ENCODE data around the gene GBA3. TPM values are rescaled to one million over a fixed set of nuclear protein-coding genes. Genes with fewer than 3 reads are reported as not detected.

GBA3 gene
- total RNA-seq, 1 donor from 2014 or later, result not detected

DNA sequence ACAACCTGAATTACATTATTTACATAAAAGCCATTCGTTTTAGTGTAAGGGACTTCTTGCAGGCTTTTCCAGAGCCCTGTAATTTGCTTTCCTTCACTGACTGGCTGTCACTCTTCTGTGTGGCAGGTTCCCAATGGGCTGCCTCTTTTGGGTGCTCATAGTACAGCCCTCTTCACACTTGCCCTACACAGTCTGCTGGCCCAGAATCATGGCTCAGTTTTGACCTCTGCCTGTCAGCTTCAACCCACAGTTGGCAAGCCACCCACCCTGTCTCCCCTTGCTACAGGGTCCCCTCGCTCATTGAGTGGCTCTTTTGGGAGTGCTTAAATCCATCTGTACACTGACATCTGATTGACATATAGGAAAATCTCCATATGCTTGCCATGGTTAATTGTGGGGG lies 97.9 kb downstream of the GBA3 start:
- DNase-seq (ENCODE audit: low spot score), result no peak
- H3K4me1 Mint-ChIP-seq (ENCODE audit: unreplicated experiment), result no peaks in the 10 kb centered on the region
- no peaks in the 10 kb centered on the region for H3K9me3 Mint-ChIP-seq (ENCODE audit: unreplicated experiment)
- no peaks in the 10 kb centered on the region for H3K27me3 Mint-ChIP-seq (ENCODE audit: unreplicated experiment)
- no peak overlapping the region for H3K4me3 Mint-ChIP-seq (ENCODE audit: unreplicated experiment)
- no peaks in the 10 kb centered on the region for H3K36me3 Mint-ChIP-seq (ENCODE audit: low read depth, unreplicated experiment)
- TF ChIP-seq, protein P1, sequence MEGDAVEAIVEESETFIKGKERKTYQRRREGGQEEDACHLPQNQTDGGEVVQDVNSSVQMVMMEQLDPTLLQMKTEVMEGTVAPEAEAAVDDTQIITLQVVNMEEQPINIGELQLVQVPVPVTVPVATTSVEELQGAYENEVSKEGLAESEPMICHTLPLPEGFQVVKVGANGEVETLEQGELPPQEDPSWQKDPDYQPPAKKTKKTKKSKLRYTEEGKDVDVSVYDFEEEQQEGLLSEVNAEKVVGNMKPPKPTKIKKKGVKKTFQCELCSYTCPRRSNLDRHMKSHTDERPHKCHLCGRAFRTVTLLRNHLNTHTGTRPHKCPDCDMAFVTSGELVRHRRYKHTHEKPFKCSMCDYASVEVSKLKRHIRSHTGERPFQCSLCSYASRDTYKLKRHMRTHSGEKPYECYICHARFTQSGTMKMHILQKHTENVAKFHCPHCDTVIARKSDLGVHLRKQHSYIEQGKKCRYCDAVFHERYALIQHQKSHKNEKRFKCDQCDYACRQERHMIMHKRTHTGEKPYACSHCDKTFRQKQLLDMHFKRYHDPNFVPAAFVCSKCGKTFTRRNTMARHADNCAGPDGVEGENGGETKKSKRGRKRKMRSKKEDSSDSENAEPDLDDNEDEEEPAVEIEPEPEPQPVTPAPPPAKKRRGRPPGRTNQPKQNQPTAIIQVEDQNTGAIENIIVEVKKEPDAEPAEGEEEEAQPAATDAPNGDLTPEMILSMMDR (IDR thresholded peaks at IDR 0.05; ENCODE audit: unreplicated experiment), result no peak
- no peak overlapping the region for H3K27ac Mint-ChIP-seq (ENCODE audit: unreplicated experiment)

DNA sequence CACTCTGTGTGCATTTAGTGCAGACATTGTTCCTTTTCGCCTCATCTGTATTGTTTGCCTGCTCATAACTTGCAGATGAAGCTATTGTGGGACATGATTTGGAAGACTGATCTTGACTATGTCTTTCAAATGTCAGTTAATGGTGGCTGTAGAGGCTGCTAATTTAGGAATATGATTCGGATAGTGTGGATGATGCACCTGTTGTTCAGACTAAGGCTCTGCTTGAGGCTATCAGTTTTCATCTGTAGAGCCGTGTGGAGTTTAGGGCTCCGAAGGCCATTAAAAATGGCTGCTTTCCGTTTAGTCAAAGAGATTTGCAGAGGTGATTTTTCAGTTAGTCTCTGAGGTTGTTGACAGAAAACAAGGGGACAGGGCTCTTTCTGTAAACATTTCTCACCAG lies 102.0 kb downstream of the GBA3 start:
- Mint-ChIP-seq H3K27me3 (ENCODE audit: unreplicated experiment) (no peaks in the 10 kb centered on the region), H3K36me3 (ENCODE audit: low read depth, unreplicated experiment) (no peaks in the 10 kb centered on the region), H3K27ac (ENCODE audit: unreplicated experiment) (no peak overlapping the region), H3K9me3 (ENCODE audit: unreplicated experiment) (no peaks in the 10 kb centered on the region), H3K4me1 (ENCODE audit: unreplicated experiment) (no peaks in the 10 kb centered on the region), H3K4me3 (ENCODE audit: unreplicated experiment) (no peak overlapping the region)
- TF ChIP-seq, protein P1 (IDR thresholded peaks at IDR 0.05; ENCODE audit: unreplicated experiment), result no peak
- DNase-seq (ENCODE audit: low spot score), result no peak

DNA sequence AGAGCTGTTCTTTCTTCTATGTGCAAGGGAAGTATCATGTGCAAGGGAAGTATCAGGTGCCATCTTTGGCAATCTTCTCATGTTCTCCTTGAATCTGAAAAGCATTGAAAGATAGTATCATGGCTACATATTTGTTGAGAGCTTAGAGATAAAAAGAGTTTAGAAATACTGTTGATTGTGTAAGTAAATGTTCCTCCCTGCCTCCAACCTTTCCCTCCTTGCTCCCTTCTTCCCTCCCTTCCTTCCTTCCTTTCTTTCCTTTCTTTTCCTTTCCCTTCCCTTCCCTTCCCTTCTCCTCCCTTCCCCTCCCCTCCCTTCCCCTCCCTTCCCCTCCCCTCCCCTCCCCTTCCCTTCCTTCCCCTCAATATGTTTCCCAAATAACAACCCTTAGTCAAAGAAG lies 108.7 kb downstream of the GBA3 start:
- Mint-ChIP-seq H3K27me3 (ENCODE audit: unreplicated experiment) (no peaks in the 10 kb centered on the region), H3K27ac (ENCODE audit: unreplicated experiment) (no peak overlapping the region), H3K9me3 (ENCODE audit: unreplicated experiment) (no peaks in the 10 kb centered on the region), H3K4me3 (ENCODE audit: unreplicated experiment) (no peak overlapping the region), H3K4me1 (ENCODE audit: unreplicated experiment) (no peaks in the 10 kb centered on the region), H3K36me3 (ENCODE audit: low read depth, unreplicated experiment) (no peaks in the 10 kb centered on the region)
- TF ChIP-seq, protein P1 (IDR thresholded peaks at IDR 0.05; ENCODE audit: unreplicated experiment), result no peak
- no peak for DNase-seq (ENCODE audit: low spot score)

DNA sequence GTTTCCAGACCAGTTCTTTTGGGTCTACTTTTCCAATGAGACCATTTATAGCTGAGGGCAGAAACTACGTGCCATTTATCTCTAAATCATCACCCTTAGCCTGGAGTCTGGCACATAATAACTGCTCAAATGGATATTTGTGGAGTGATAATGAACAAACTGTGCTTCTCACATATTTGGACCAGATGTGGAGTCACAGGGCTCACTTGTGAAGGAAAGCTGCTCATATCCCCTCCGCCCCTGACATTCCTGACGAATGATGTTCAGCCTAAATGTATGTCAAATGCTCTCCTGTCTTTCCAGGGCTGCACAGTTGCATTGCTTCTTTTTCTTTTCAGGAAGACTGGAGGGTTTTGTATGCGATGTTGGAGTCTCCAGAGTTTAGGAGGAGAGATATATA lies 110.1 kb downstream of the GBA3 start:
- Mint-ChIP-seq H3K4me3 (ENCODE audit: unreplicated experiment) (no peak overlapping the region), H3K27ac (ENCODE audit: unreplicated experiment) (no peak overlapping the region), H3K4me1 (ENCODE audit: unreplicated experiment) (no peaks in the 10 kb centered on the region), H3K9me3 (ENCODE audit: unreplicated experiment) (no peaks in the 10 kb centered on the region), H3K36me3 (ENCODE audit: low read depth, unreplicated experiment) (no peaks in the 10 kb centered on the region), H3K27me3 (ENCODE audit: unreplicated experiment) (no peaks in the 10 kb centered on the region)
- TF ChIP-seq, protein P1 (IDR thresholded peaks at IDR 0.05; ENCODE audit: unreplicated experiment), result no peak
- DNase-seq (ENCODE audit: low spot score), result no peak

DNA sequence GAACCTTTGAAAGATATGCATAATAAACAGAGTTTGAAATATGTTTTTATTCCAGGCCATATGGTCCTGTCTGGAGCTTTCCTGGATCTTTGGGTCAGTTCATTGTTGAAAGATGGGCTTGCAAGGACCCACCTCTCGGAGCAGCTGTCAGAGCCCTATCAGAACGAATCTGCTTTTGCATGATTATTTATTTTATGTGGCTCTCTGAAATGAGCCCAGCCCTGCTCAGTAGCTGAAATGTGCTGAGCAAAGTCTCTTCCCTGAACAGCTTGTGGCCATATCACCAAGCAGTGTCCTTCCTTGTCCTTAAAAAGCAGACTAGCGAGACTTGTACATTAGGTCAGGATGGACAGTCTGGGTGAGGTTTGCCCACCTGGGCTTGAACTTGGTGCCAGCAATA lies 110.8 kb downstream of the GBA3 start:
- DNase-seq (ENCODE audit: low spot score), result no peak
- no peak overlapping the region for H3K4me3 Mint-ChIP-seq (ENCODE audit: unreplicated experiment)
- TF ChIP-seq, protein P1 (IDR thresholded peaks at IDR 0.05; ENCODE audit: unreplicated experiment), result no peak
- no peaks in the 10 kb centered on the region for H3K36me3 Mint-ChIP-seq (ENCODE audit: low read depth, unreplicated experiment)
- H3K4me1 Mint-ChIP-seq (ENCODE audit: unreplicated experiment), result no peaks in the 10 kb centered on the region
- no peaks in the 10 kb centered on the region for H3K27me3 Mint-ChIP-seq (ENCODE audit: unreplicated experiment)
- no peaks in the 10 kb centered on the region for H3K9me3 Mint-ChIP-seq (ENCODE audit: unreplicated experiment)
- no peak overlapping the region for H3K27ac Mint-ChIP-seq (ENCODE audit: unreplicated experiment)
